ENCODE measurements around the gene PDZRN4. TPM values are rescaled to one million over a fixed set of nuclear protein-coding genes. Genes with fewer than 3 reads are reported as not detected.

PDZRN4 gene
- total RNA-seq, 1 experiment from 2014 or later = not detected

- POLR2A ChIA-PET (ENCODE audit: low non-redundant PET) = no interaction called here
- CTCF ChIA-PET = no interaction called here
- Histone ChIP-seq H3K36me3 (ENCODE audit: insufficient read depth, low read length, poor library complexity, severe bottlenecking) (no peaks in the 10 kb centered on the region), H3K27ac (ENCODE audit: low read depth, low read length, poor library complexity, severe bottlenecking) (no peak overlapping the region), H3K4me1 (ENCODE audit: insufficient read depth, low read length, poor library complexity, severe bottlenecking) (peaks cover 9% of the 10 kb centered on the region), H3K4me3 (ENCODE audit: low read depth, low read length, poor library complexity, severe bottlenecking) (no peak overlapping the region), H3K27me3 (replicated peaks; ENCODE audit: insufficient read depth, low read depth, low read length, poor library complexity) (no peaks in the 10 kb centered on the region), H3K9me3 (ENCODE audit: low read depth, low read length, poor library complexity, severe bottlenecking) (no peaks in the 10 kb centered on the region)
- no peak for TF ChIP-seq EZH2 (IDR thresholded peaks at IDR 0.05; ENCODE audit: borderline replicate concordance, low read depth, low read length, poor library complexity, severe bottlenecking)
- TF ChIP-seq CTCF (conservative IDR thresholded peaks at IDR 0.05; ENCODE audit: low read depth, low read length) = no peak
- no TSS peak for BruUV-seq (replicated peaks)
- no peak for DNase-seq (ENCODE audit: low spot score)
- intact Hi-C loops (cut with micrococcal nuclease; ENCODE audit: unreplicated experiment) = no loop called here
Measured at GRCh38 chr12:41459111-41459905, 271.2 kb downstream of the PDZRN4 start.

GRCh38 chr12:41459906-41460214 lies 271.7 kb downstream of the PDZRN4 start:
- Histone ChIP-seq H3K4me1 (ENCODE audit: insufficient read depth, low read length, poor library complexity, severe bottlenecking) (peaks cover 9% of the 10 kb centered on the region), H3K27ac (ENCODE audit: low read depth, low read length, poor library complexity, severe bottlenecking) (no peak overlapping the region), H3K36me3 (ENCODE audit: insufficient read depth, low read length, poor library complexity, severe bottlenecking) (no peaks in the 10 kb centered on the region), H3K4me3 (ENCODE audit: low read depth, low read length, poor library complexity, severe bottlenecking) (no peak overlapping the region), H3K27me3 (replicated peaks; ENCODE audit: insufficient read depth, low read depth, low read length, poor library complexity) (no peaks in the 10 kb centered on the region), H3K9me3 (ENCODE audit: low read depth, low read length, poor library complexity, severe bottlenecking) (no peaks in the 10 kb centered on the region)
- DNase-seq (ENCODE audit: low spot score) = no peak
- ChIA-PET CTCF (no interaction called here), POLR2A (ENCODE audit: low non-redundant PET) (no interaction called here)
- no peak for TF ChIP-seq EZH2 (IDR thresholded peaks at IDR 0.05; ENCODE audit: borderline replicate concordance, low read depth, low read length, poor library complexity, severe bottlenecking)
- TF ChIP-seq CTCF (conservative IDR thresholded peaks at IDR 0.05; ENCODE audit: low read depth, low read length) = no peak
- intact Hi-C loops (cut with micrococcal nuclease; ENCODE audit: unreplicated experiment) = no loop called here
- BruUV-seq (replicated peaks) = no TSS peak

- H3K27ac ChIP-seq (ENCODE audit: low read depth, low read length, poor library complexity, severe bottlenecking) = no peak overlapping the region
- ChIA-PET POLR2A (ENCODE audit: low non-redundant PET) (no interaction called here), CTCF (no interaction called here)
- H3K4me3 ChIP-seq (ENCODE audit: low read depth, low read length, poor library complexity, severe bottlenecking) = no peak overlapping the region
- intact Hi-C loops (cut with micrococcal nuclease; ENCODE audit: unreplicated experiment) = no loop called here
- no peaks in the 10 kb centered on the region for H3K27me3 ChIP-seq (replicated peaks; ENCODE audit: insufficient read depth, low read depth, low read length, poor library complexity)
- no peak for DNase-seq (ENCODE audit: low spot score)
- H3K9me3 ChIP-seq (ENCODE audit: low read depth, low read length, poor library complexity, severe bottlenecking) = no peaks in the 10 kb centered on the region
- H3K36me3 ChIP-seq (ENCODE audit: insufficient read depth, low read length, poor library complexity, severe bottlenecking) = no peaks in the 10 kb centered on the region
- H3K4me1 ChIP-seq (ENCODE audit: insufficient read depth, low read length, poor library complexity, severe bottlenecking) = no peaks in the 10 kb centered on the region
- TF ChIP-seq EZH2 (IDR thresholded peaks at IDR 0.05; ENCODE audit: borderline replicate concordance, low read depth, low read length, poor library complexity, severe bottlenecking) (no peak), CTCF (conservative IDR thresholded peaks at IDR 0.05; ENCODE audit: low read depth, low read length) (no peak)
- no TSS peak for BruUV-seq (replicated peaks)
Measured at GRCh38 chr12:41460906-41461305, 272.8 kb downstream of the PDZRN4 start.
